GM08714 (cell line): ENCODE data around the gene KRT6B.

Experiments
- H3K4me3 ChIP-seq: fragments of 200-500 bp; sonication (Bioruptor generic); 2 replicates; pipeline ENCODE4 v1.5.1; 2014; ENCODE audit warnings: mild to moderate bottlenecking, low read length, inconsistent platforms
- ZNF274 ChIP-seq: IDR thresholded peaks from 2 replicates; pipeline ENCODE4 v1.6.1; 2012; ENCODE audit warnings: mild to moderate bottlenecking, low read depth, low read length

The KRT6B gene

DNA sequence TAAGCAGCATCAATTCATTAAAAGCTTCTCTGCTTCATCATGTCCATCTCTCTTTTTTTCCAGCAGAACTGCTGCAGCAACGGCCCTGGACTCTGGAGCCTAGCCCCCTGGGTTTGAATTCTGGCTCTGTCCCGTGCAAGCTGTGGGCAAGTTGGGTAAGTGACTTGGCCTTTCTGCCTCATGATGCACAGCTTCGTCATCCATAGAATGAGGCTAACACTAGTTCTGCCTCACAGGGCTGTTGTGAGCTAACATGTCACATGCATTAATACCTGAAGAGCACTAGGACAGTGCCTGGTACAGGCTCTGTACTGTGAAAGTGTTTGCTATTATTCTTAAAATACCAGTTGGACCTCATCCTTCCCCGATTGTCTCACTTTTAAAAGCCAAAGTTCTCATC is 50.0 kb downstream of the KRT6B start:
- TF ChIP-seq ZNF274: no peak
- no peak overlapping the region for H3K4me3 ChIP-seq

GRCh38 chr12:52401526-52401925 is 50.4 kb downstream of the KRT6B start:
- H3K4me3 ChIP-seq: no peak overlapping the region
- no peak for TF ChIP-seq ZNF274

GRCh38 chr12:52400906-52401305 is 51.0 kb downstream of the KRT6B start:
- no peak overlapping the region for H3K4me3 ChIP-seq

DNA sequence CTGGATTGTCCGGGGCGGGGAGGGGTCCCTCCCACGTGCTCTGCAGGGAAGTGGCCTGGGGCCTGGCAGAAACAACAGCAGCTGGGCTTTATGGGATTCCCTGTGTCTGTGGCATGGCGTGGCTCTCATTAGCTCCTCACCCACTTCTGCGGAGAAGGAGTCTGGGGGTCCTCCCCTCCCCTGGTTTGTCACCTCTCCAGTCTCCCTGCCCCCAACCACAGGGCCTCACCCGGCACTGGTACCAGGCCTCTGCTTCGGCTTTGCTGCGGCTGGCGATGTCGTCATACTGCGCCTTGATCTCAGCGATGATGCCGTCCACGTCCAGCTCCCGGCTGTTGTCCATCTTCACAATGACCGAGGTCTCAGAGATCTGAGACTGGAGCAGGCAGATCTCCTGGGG is 52.2 kb downstream of the KRT6B start:
- no peak for TF ChIP-seq ZNF274
- no peak overlapping the region for H3K4me3 ChIP-seq

More at GRCh38 chr12:52400906-52401305, 51.0 kb downstream of the KRT6B start:
- TF ChIP-seq ZNF274: no peak

DNA sequence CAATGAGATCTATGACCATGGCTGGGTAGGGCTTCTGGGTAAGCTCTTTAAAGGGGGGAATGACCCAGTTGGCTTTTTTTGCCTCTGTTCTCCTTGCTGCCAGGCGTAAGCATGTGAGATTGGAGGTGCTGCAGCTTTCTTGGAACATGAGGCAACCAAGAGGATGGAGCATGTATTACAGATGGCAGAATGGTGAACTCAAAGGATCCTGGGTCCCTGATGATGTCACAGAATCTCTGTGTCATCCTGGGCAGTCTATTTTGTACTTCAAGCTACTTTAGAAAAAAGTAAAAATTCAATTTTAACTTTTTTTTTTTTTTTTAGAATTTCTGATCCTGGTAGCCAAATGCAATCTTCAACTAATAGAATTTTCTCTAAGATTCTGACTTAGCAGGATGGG is 53.8 kb downstream of the KRT6B start:
- TF ChIP-seq ZNF274: no peak
- no peak overlapping the region for H3K4me3 ChIP-seq

DNA sequence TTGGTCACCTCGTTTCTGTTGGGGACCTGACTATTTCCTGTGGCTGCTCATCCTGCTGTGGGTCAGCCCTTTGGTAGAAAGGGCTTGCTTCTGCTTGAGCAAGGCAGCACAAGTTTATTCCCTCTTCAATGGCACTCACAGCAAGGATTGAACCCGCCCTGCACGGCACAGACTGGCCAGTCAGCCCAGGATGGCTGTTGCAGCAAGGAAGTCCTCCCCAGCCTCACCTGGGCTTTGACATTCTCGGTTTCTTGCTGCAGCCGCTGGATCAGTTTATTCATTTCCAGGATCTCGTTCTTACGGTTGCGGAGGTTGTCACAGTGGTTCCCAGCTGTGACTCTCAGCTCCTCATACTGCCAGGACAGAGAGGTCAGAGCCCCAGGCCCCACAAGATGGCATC is 55.3 kb downstream of the KRT6B start:
- no peak for TF ChIP-seq ZNF274
- H3K4me3 ChIP-seq: no peak overlapping the region
